OCI-LY3 (cell line): ENCODE data around the gene SOX5.
A peak's percentile ranks its signal among the peaks of the same experiment; 100 is the strongest.

Experiments
- H2AFZ ChIP-seq: fragments of 200-600, 300-600 bp; shearing (Covaris generic); 2 replicates; pipeline ENCODE4 v1.6.0; 2014; ENCODE audit warnings: antibody characterized with exemption, low read depth, low read length
- H3K27ac ChIP-seq: fragments of 200-600, 300-600 bp; sonication (generic); 2 replicates; pipeline ENCODE4 v1.5.1; 2014; ENCODE audit warnings: mild to moderate bottlenecking, low read length, moderate library complexity, mixed read lengths
- H3K27me3 ChIP-seq: fragments of 200-600, 300-600 bp; sonication (generic); 2 replicates; pipeline ENCODE4 v1.6.1; 2014; ENCODE audit warnings: low read depth, low read length, mixed read lengths
- H3K36me3 ChIP-seq: fragments of 200-600, 300-600 bp; sonication (generic); replicated peaks from 2 replicates; pipeline ENCODE3; 2014; ENCODE audit warnings: low read depth, low read length, mixed read lengths
- H3K4me1 ChIP-seq: fragments of 300-600, 200-600 bp; sonication (generic); 2 replicates; pipeline ENCODE4 v1.6.1; 2014; ENCODE audit warnings: low read length, mixed read lengths
- H3K4me2 ChIP-seq: fragments of 200-600, 300-600 bp; sonication (generic); 2 replicates; pipeline ENCODE4 v1.6.1; 2014; ENCODE audit warnings: low read length, mixed read lengths
- H3K4me3 ChIP-seq: fragments of 300-600, 200-600 bp; sonication (generic); 2 replicates; pipeline ENCODE4 v1.5.1; 2014; ENCODE audit warnings: antibody characterized with exemption, mild to moderate bottlenecking, low read length, moderate library complexity
- H3K79me2 ChIP-seq: fragments of 300-600, 200-600 bp; shearing (Covaris generic); 2 replicates; pipeline ENCODE4 v1.6.1; 2014; ENCODE audit warnings: mild to moderate bottlenecking, low read length, mixed read lengths
- H3K9ac ChIP-seq: fragments of 300-600, 200-600 bp; shearing (Covaris generic); 2 replicates; pipeline ENCODE4 v1.6.0; 2014; ENCODE audit warnings: mild to moderate bottlenecking, low read length, moderate library complexity
- H3K9me3 ChIP-seq: fragments of 200-600, 300-600 bp; shearing (Covaris generic); 2 replicates; pipeline ENCODE4 v1.6.1; 2014; ENCODE audit warnings: low read length, mixed read lengths; ENCODE audit not compliant: insufficient read depth
- H4K20me1 ChIP-seq: fragments of 200-600, 300-600 bp; sonication (generic); 2 replicates; pipeline ENCODE4 v1.6.1; 2016; ENCODE audit warnings: low read length, mixed read lengths; ENCODE audit not compliant: insufficient read depth
- EZH2phosphoT487 ChIP-seq: fragments of 200-600 bp; shearing (Covaris generic); IDR thresholded peaks from 2 replicates; pipeline ENCODE4 v1.6.1; 2018; ENCODE audit warnings: antibody characterized with exemption, mixed run types, low read depth
- TF ChIP-seq, protein P1 (sequence below): fragments of 200-600, 300-600 bp; sonication (generic); IDR thresholded peaks from 2 replicates; pipeline ENCODE4 v1.5.1; 2014; ENCODE audit warnings: antibody characterized with exemption, low read length, low read depth

SOX5 gene

GRCh38 chr12:23694307-23694706, 255.2 kb downstream of the SOX5 start:
- Histone ChIP-seq H3K4me2 (no peak overlapping the region), H3K9me3 (no peaks in the 10 kb centered on the region), H4K20me1 (0 out of 2 replicates have a peak, but pooled peaks cover 3% of the 10 kb centered on the region), H3K9ac (no peak overlapping the region), H3K27ac (no peak overlapping the region), H3K79me2 (no peaks in the 10 kb centered on the region), H3K4me3 (no peak overlapping the region), H3K27me3 (no peaks in the 10 kb centered on the region), H2AFZ (no peak overlapping the region), H3K4me1 (no peaks in the 10 kb centered on the region), H3K36me3 (peaks cover 18% of the 10 kb centered on the region)
- no peak for TF ChIP-seq EZH2phosphoT487
- TF ChIP-seq, protein P1, sequence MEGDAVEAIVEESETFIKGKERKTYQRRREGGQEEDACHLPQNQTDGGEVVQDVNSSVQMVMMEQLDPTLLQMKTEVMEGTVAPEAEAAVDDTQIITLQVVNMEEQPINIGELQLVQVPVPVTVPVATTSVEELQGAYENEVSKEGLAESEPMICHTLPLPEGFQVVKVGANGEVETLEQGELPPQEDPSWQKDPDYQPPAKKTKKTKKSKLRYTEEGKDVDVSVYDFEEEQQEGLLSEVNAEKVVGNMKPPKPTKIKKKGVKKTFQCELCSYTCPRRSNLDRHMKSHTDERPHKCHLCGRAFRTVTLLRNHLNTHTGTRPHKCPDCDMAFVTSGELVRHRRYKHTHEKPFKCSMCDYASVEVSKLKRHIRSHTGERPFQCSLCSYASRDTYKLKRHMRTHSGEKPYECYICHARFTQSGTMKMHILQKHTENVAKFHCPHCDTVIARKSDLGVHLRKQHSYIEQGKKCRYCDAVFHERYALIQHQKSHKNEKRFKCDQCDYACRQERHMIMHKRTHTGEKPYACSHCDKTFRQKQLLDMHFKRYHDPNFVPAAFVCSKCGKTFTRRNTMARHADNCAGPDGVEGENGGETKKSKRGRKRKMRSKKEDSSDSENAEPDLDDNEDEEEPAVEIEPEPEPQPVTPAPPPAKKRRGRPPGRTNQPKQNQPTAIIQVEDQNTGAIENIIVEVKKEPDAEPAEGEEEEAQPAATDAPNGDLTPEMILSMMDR, result no peak

- H3K27me3 ChIP-seq, result no peaks in the 10 kb centered on the region
- H3K4me1 ChIP-seq, result peaks cover 28% of the 10 kb centered on the region
- no peaks in the 10 kb centered on the region for H3K79me2 ChIP-seq
- H3K27ac ChIP-seq, result no peak overlapping the region
- H3K4me2 ChIP-seq, result no peak overlapping the region
- H3K4me3 ChIP-seq, result no peak overlapping the region
- H2AFZ ChIP-seq, result no peak overlapping the region
- peaks cover 6% of the 10 kb centered on the region; the same call in 1 of the 2 replicates for H4K20me1 ChIP-seq
- no peaks in the 10 kb centered on the region for H3K9me3 ChIP-seq
- no peak for TF ChIP-seq EZH2phosphoT487
- TF ChIP-seq, protein P1, result no peak
- peaks cover 4% of the 10 kb centered on the region for H3K36me3 ChIP-seq
- no peak overlapping the region for H3K9ac ChIP-seq
These were observed 261.5 kb downstream of the SOX5 start for GRCh38 chr12:23687947-23688346.

DNA sequence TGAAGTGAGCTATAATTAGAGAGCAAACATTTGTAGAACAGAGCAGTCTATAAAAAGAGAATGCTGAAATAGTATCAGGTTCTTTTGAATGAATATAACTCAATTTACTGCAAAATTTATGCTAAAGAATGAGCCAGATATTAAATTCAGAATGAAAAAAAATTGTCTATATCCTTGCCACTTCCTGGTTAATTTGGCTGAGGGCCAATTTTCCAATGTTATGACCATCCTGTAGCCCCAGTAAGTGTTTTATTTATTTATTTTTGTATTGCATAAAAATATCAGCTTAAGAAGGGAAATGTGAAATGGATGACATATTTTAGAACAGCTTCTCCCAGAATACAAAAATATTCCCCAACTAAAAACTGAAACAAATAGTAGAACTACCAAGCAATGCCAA, 263.4 kb downstream of the SOX5 start:
- Histone ChIP-seq H3K79me2 (no peaks in the 10 kb centered on the region), H4K20me1 (peaks cover 6% of the 10 kb centered on the region; the same call in 1 of the 2 replicates), H2AFZ (no peak overlapping the region), H3K4me3 (no peak overlapping the region), H3K4me1 (peaks cover 35% of the 10 kb centered on the region), H3K4me2 (no peak overlapping the region), H3K27me3 (no peaks in the 10 kb centered on the region), H3K27ac (no peak overlapping the region), H3K36me3 (peaks cover 15% of the 10 kb centered on the region), H3K9me3 (no peaks in the 10 kb centered on the region), H3K9ac (no peak overlapping the region)
- TF ChIP-seq, protein P1, result no peak
- TF ChIP-seq EZH2phosphoT487, result no peak

DNA sequence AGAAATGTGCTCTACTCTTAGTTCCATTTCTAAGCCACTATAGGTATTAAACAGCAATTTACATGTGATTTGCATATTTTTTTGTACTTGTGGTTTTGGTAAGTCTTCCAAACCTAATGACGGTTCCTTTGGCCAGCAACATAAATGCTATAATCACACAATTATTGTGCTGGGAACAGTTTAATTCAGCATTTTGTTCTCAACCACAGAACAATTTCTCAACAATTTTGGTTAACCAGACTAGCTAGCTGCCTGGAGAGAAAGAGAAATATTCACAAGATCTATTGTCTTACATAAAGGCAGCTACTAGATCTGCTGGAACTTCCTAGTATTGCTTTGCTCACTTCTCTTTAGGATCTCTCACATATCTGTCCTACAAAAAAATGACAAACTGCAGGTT, 265.3 kb downstream of the SOX5 start:
- Histone ChIP-seq H3K79me2 (no peaks in the 10 kb centered on the region), H4K20me1 (peaks cover 3% of the 10 kb centered on the region; the same call in 1 of the 2 replicates)

More for the DNA sequence above, 265.3 kb downstream of the SOX5 start:
- H3K27me3 ChIP-seq, result no peaks in the 10 kb centered on the region
- no peak overlapping the region for H3K9ac ChIP-seq
- H3K9me3 ChIP-seq, result no peaks in the 10 kb centered on the region
- H2AFZ ChIP-seq, result no peak overlapping the region
- H3K27ac ChIP-seq, result peak overlapping the region; percentile 69
- peak overlapping the region; percentile 13; the same call in 1 of the 2 replicates for H3K4me3 ChIP-seq
- H3K4me2 ChIP-seq, result peak overlapping the region; percentile 54
- TF ChIP-seq, protein P1, result no peak
- H3K4me1 ChIP-seq, result peaks cover 35% of the 10 kb centered on the region
- H3K36me3 ChIP-seq, result peaks cover 11% of the 10 kb centered on the region
